ENCODE data around the gene OR2G6.
"Not testable (repeated sequence)": the region's sequence is repeated elsewhere in the genome, so short reads cannot be mapped to it uniquely, and the experiment has no call there.

- TF ChIP-seq CTCF, POLR2AphosphoS5, POLR2A, EP300 (IDR thresholded peaks at IDR 0.05): not testable (repeated sequence)
Observed at GRCh38 chr1:248562672-248563071, 54.8 kb downstream of the OR2G6 start, which contains the start of gene OR2T29.
